Tibial nerve (tissue), 4 donors: ENCODE results near the gene AMER2. TPM values are rescaled to one million over a fixed set of nuclear protein-coding genes. Genes with fewer than 3 reads are reported as not detected.

Experiments used
- DNase-seq, 2 donors: peaks; one replicate each; pipeline ENCODE4 v3.0.0-alpha.2; 2019; ENCODE audit warnings: low spot score in 2 of 2
- H3K27ac ChIP-seq, 4 donors: fragments of 200-600 bp; sonication (generic) in 3 of 4; one replicate each; pipeline ENCODE4 v1.5.1; 2017 to 2019; ENCODE audit warnings: mild to moderate bottlenecking in 1 of 4
- H3K27me3 ChIP-seq, 2 donors: fragments of 200-600 bp; sonication (generic) in 1 of 2; one replicate each; pipeline versions ENCODE4 v1.5.1 to v1.6.0; 2017 to 2019
- H3K36me3 ChIP-seq, 3 donors: fragments of 200-600 bp; sonication (generic); one replicate each; pipeline ENCODE4 v1.5.1; 2018 to 2019
- H3K4me1 ChIP-seq, 4 donors: fragments of 200-600 bp; sonication (generic) in 3 of 4; one replicate each; pipeline ENCODE4 v1.5.1; 2017 to 2019
- H3K4me3 ChIP-seq, 4 donors: fragments of 200-600 bp; sonication (generic) in 3 of 4; one replicate each; pipeline ENCODE4 v1.5.1; 2017 to 2019; ENCODE audit warnings: mild to moderate bottlenecking in 1 of 4, moderate library complexity in 1 of 4
- H3K9me3 ChIP-seq, 4 donors: fragments of 200-600 bp; sonication (generic) in 3 of 4; one replicate each; pipeline ENCODE4 v1.5.1; 2017 to 2019
- EP300 ChIP-seq, 2 donors: sonication (generic); formaldehyde crosslinking; IDR thresholded peaks; one replicate each; pipeline ENCODE4 v1.6.1; 2017; ENCODE audit warnings: antibody characterized with exemption in 2 of 2, mild to moderate bottlenecking in 1 of 2
- POLR2A ChIP-seq, 2 donors: fragments of 450-650 bp; IDR thresholded peaks; one replicate each; pipeline ENCODE4 v1.6.1; 2017; ENCODE audit warnings: antibody characterized with exemption in 2 of 2, mild to moderate bottlenecking in 2 of 2, moderate library complexity in 2 of 2
- WGBS, 2 donors: methylation state at CpG; one replicate each; pipeline ENCODE4 v1.1.5; 2018; 5-methylcytosine and 5-hydroxymethylcytosine counted together
- total RNA-seq, 4 donors: library from RNA; depleted of rRNA; stranded (reverse); fragments of >200 nt; gene quantifications; one replicate each; pipeline ENCODE4 v1.1.0, GENCODE V29; 2016
- TF ChIP-seq, protein P1 (sequence below), 5 experiments: fragments of 200-600 bp in 3 of 5; fragments of 450-650 bp in 2 of 5; sonication (generic) in 3 of 5; IDR thresholded peaks; one replicate each; pipeline ENCODE4 v1.5.1; 2016 to 2019; ENCODE audit warnings: antibody characterized with exemption in 5 of 5, mild to moderate bottlenecking in 3 of 5, moderate library complexity in 2 of 5

Gene AMER2
- total RNA-seq, 4 donors from 2014 or later: 0.22 to 1.4 TPM; not detected in 2

DNA sequence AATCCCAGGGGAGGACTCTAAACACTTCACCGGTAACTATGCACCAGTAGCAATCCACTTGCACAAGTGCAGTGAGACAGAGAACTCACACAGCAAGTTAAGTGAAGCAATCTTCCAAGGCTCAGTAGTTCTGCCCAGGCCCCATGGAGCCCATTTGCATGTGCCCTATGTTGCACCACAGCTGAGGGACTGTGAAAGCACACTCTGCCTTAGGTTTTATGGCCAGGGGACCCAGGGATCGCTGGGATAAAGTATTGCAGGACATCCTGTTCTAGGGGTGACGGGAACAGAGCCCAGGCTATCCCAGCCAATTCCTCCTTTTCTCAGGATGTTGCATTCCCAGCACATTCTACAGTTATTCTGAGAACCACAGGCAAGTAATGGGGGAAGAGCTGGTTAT is 6.0 kb upstream of the AMER2 start:
- H3K4me1 ChIP-seq: no peaks in the 10 kb centered on the region

DNA sequence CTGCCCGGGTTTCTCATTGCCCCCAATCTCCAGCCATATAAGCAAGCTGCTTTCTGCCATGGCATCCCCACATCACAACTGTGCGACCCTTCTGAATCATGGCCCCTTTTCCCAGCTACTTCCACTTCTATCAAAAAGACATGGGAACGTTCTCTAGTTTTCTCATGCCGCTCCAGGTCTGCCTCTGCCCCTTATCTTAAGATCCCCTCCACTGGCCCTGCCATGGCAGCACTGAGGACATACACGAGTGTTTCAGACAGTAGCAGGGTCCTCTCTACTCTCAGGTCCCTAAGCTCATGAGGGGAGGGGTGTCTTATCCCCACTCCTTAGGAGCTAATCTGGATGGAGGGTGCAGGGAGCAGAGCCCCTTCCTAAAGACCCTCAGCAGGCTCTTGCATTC is 5.5 kb upstream of the AMER2 start:
- TF ChIP-seq POLR2A (IDR thresholded peaks at IDR 0.05) (no peak), EP300 (IDR thresholded peaks at IDR 0.05) (no peak)
- TF ChIP-seq, protein P1, sequence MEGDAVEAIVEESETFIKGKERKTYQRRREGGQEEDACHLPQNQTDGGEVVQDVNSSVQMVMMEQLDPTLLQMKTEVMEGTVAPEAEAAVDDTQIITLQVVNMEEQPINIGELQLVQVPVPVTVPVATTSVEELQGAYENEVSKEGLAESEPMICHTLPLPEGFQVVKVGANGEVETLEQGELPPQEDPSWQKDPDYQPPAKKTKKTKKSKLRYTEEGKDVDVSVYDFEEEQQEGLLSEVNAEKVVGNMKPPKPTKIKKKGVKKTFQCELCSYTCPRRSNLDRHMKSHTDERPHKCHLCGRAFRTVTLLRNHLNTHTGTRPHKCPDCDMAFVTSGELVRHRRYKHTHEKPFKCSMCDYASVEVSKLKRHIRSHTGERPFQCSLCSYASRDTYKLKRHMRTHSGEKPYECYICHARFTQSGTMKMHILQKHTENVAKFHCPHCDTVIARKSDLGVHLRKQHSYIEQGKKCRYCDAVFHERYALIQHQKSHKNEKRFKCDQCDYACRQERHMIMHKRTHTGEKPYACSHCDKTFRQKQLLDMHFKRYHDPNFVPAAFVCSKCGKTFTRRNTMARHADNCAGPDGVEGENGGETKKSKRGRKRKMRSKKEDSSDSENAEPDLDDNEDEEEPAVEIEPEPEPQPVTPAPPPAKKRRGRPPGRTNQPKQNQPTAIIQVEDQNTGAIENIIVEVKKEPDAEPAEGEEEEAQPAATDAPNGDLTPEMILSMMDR (IDR thresholded peaks at IDR 0.05): no peak
- DNase-seq: no peak

More for the DNA sequence above, 6.0 kb upstream of the AMER2 start:
- peaks cover 0 to 27% of the 10 kb centered on the region in 2 donors for H3K27me3 ChIP-seq
- no peak overlapping the region for H3K27ac ChIP-seq
- no peak overlapping the region for H3K4me3 ChIP-seq
- peaks cover 0 to 5% (median 0%) of the 10 kb centered on the region in 4 donors for H3K9me3 ChIP-seq
- H3K36me3 ChIP-seq: no peaks in the 10 kb centered on the region
- peak in 1 of 2 donors; percentile 16 for DNase-seq
- WGBS, 2 donors: 76 to 78% methylated on average over 3 of the region's 3 CpGs
- TF ChIP-seq, protein P1 (IDR thresholded peaks at IDR 0.05): no peak
- TF ChIP-seq POLR2A (IDR thresholded peaks at IDR 0.05) (no peak), EP300 (IDR thresholded peaks at IDR 0.05) (peak in 1 of 2 donors; percentile 62)

DNA sequence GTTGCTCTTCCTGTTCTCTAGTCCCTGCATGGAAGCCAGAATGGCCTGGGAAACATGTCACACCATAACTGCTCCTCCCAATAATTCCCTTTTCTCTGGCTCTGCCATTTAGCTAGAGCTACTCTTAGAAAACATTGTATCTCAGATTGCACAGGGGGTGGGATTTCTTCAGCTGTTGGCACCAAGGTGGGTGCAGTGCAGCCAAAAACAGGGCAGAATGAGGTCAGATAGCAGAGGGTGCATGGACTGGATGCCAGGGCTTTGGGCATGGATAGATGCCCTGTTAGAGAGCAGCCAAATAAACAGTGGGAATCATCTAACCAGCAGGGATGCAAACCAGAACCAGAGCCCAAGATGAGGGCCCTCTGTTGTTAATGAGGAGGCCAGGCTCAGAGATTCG is 4.9 kb upstream of the AMER2 start:
- no peak overlapping the region for H3K4me3 ChIP-seq
- no peak overlapping the region for H3K27ac ChIP-seq
- no peaks in the 10 kb centered on the region for H3K9me3 ChIP-seq
- DNase-seq: no peak
- WGBS, 2 donors: 50 to 80% methylated on average over 1 of the region's 1 CpG
- H3K27me3 ChIP-seq: peaks cover 0 to 37% of the 10 kb centered on the region in 2 donors
- H3K36me3 ChIP-seq: no peaks in the 10 kb centered on the region
- TF ChIP-seq, protein P1 (IDR thresholded peaks at IDR 0.05): no peak
- TF ChIP-seq POLR2A (IDR thresholded peaks at IDR 0.05): no peak
- no peak for TF ChIP-seq EP300 (IDR thresholded peaks at IDR 0.05)
- H3K4me1 ChIP-seq: peaks cover 0 to 2% (median 0%) of the 10 kb centered on the region in 4 donors

More for the DNA sequence above, 5.5 kb upstream of the AMER2 start:
- Histone ChIP-seq H3K4me3 (no peak overlapping the region), H3K9me3 (peaks cover 0 to under 1% (median 0%) of the 10 kb centered on the region in 4 donors), H3K27me3 (peaks cover 0 to 31% of the 10 kb centered on the region in 2 donors), H3K36me3 (no peaks in the 10 kb centered on the region), H3K4me1 (no peaks in the 10 kb centered on the region), H3K27ac (no peak overlapping the region)
- 92 to 96% methylated on average over 5 of the region's 5 CpGs for WGBS, 2 donors

DNA sequence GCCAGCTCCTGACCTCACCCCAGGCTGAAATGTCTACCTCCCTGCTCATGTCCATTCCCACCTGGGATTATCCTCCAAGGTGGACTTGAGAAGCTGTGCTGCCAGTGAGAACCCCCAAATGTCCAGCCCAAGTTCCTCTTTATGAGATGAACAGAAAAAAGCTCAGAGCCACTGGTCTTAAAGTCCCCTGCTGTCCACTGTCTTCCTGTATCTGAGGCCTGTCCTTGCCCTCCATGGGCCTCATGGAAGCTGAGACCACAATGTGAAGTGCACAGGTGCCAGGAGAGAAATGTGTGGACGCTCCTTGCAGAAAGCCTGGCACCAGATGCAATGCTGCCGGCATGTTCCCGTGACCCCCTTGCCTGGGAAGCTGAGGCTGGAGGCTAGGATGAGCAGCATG is 3.3 kb upstream of the AMER2 start:
- DNase-seq: no peak
- TF ChIP-seq POLR2A (IDR thresholded peaks at IDR 0.05) (no peak), EP300 (IDR thresholded peaks at IDR 0.05) (no peak)
- TF ChIP-seq, protein P1 (IDR thresholded peaks at IDR 0.05): no peak
- no peaks in the 10 kb centered on the region for H3K9me3 ChIP-seq
- H3K27me3 ChIP-seq: peaks cover 0 to 53% of the 10 kb centered on the region in 2 donors
- no peaks in the 10 kb centered on the region for H3K36me3 ChIP-seq
- no peak overlapping the region for H3K27ac ChIP-seq
- 97% methylated on average over 3 of the region's 3 CpGs for WGBS, 2 donors
- no peak overlapping the region for H3K4me3 ChIP-seq
- peaks cover 0 to 16% (median 3%) of the 10 kb centered on the region in 4 donors for H3K4me1 ChIP-seq

DNA sequence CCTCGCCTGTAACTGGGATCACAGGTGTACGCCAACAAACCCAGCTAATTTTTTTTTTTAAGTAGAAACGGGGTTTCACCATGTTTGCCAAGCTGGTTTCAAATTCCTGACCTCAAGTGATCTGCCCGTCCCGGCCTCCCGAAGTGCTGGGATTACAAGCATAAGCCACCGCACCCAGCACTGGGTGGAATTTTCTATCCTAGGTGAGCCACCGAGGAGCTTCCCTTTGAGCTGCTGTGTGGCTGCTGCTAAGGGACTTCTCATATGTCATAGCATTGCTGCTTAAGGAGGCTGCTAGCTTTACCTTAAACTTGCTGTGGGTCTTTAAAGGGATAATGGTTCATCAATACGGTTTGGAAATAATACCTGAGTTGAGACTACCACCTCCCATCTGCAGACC is 2.9 kb upstream of the AMER2 start:
- H3K27me3 ChIP-seq: peaks cover 0 to 57% of the 10 kb centered on the region in 2 donors

More for the DNA sequence above, 2.9 kb upstream of the AMER2 start:
- 79 to 93% methylated on average over 9 of the region's 9 CpGs for WGBS, 2 donors
- TF ChIP-seq EP300 (IDR thresholded peaks at IDR 0.05): no peak
- no peak overlapping the region for H3K27ac ChIP-seq
- peaks cover 0 to 18% (median 3%) of the 10 kb centered on the region in 4 donors for H3K4me1 ChIP-seq
- H3K4me3 ChIP-seq: no peak overlapping the region
- DNase-seq: no peak
- H3K36me3 ChIP-seq: no peaks in the 10 kb centered on the region
- H3K9me3 ChIP-seq: no peaks in the 10 kb centered on the region
